Activated T-helper 1 cell treated with anti-CD3 and anti-CD28 coated beads, Interleukin-12 subunit alpha, Interleukin-12 subunit beta, Interleukin-2, Interleukin-4 antibody, amounts not matched to agents 30 ng/mL and 10 ng/mL and 1 ng/mL, durations not matched to agents 14 hours and 24 hours and 36 hours (primary cell): Measurements from ENCODE around the gene DOK6. TPM values are rescaled to one million over a fixed set of nuclear protein-coding genes. Genes with fewer than 3 reads are reported as not detected.

Experiments
- DNase-seq: peaks from one replicate; pipeline ENCODE4 v3.0.0; 2021; ENCODE audit warnings: low spot score
- H3K27ac Mint-ChIP-seq: one replicate; pipeline ENCODE4 v1.8.0; 2021; ENCODE audit warnings: mild to moderate bottlenecking, mixed read lengths
- H3K27me3 Mint-ChIP-seq: one replicate; pipeline ENCODE4 v1.8.0; 2022; ENCODE audit warnings: mild to moderate bottlenecking, moderate library complexity, mixed read lengths; ENCODE audit not compliant: insufficient read depth
- H3K36me3 Mint-ChIP-seq: one replicate; pipeline ENCODE4 v1.8.0; 2021; ENCODE audit warnings: low read depth, mixed read lengths
- H3K4me1 Mint-ChIP-seq: one replicate; pipeline ENCODE4 v1.8.0; 2021; ENCODE audit warnings: low read depth, mixed read lengths
- H3K4me3 Mint-ChIP-seq: one replicate; pipeline ENCODE4 v1.8.0; 2021; ENCODE audit warnings: mild to moderate bottlenecking, moderate library complexity, mixed read lengths
- H3K9me3 Mint-ChIP-seq: one replicate; pipeline ENCODE4 v1.8.0; 2021; ENCODE audit warnings: mixed read lengths
- intact Hi-C: fragments of 100-400 bp; cut with micrococcal nuclease; formaldehyde crosslinking; loops from one replicate; pipeline ENCODE4 v1.15.1; 2024
- total RNA-seq: library from RNA; stranded (reverse); gene quantifications from 2 replicates; pipeline ENCODE4 v1.2.3, GENCODE V29; 2022

DOK6 gene
- total RNA-seq, 1 donor from 2014 or later, result not detected

DNA sequence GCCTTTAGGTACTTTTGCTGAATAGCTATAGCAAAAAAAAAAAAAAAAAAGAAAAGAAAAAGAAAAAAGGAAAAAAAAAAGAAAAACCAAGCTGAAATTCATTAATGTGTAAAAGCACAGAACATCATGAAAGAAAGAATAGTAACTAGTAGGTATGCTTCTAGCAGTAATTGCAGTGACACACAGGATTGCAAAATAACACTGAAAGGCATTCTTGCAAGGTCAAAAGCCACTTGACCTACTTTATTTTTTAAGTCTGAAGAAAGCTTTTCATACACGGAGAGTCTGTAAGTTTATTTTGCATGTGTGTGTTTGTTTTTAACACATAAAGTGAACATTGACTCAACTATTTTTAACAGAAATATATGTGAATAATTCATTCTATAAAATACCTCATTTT, 54.4 kb downstream of the DOK6 start:
- no peaks in the 10 kb centered on the region for H3K9me3 Mint-ChIP-seq
- no peak overlapping the region for H3K27ac Mint-ChIP-seq
- intact Hi-C loops, result no loop called here
- no peaks in the 10 kb centered on the region for H3K36me3 Mint-ChIP-seq
- H3K4me3 Mint-ChIP-seq, result no peak overlapping the region
- H3K27me3 Mint-ChIP-seq, result peaks cover 2% of the 10 kb centered on the region
- no peaks in the 10 kb centered on the region for H3K4me1 Mint-ChIP-seq
- DNase-seq, result no peak

DNA sequence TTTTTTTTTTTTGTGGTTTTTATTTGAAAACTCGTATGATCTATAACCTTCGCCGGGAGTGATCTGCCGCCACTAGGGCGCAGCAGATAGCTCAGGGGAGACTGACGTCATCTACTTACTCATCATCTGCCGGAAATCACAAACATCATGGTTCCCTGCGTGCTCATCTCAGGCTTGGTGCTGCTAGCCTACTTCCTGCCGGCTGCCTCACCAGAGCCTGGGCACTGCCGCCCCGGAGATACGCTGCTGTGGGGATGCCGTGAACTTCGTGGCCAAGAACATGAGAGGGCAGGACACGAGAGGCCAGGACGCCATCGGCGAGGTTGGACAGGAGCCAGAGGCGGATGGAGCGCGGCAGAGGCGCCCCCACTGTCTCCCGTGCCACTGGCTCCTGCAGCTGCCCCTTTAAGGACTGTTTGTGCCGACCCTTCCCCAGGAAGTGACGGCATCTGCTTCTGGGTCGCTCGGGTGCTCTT, 68.8 kb downstream of the DOK6 start:
- Mint-ChIP-seq H3K4me3 (no peak overlapping the region), H3K9me3 (no peaks in the 10 kb centered on the region), H3K4me1 (no peaks in the 10 kb centered on the region), H3K27me3 (no peaks in the 10 kb centered on the region), H3K27ac (no peak overlapping the region), H3K36me3 (no peaks in the 10 kb centered on the region)
- intact Hi-C loops, result loop anchor here (1.0 to 5.0 kb wide), 2 partner anchors 603 to 617 kb away; no protein-coding TSS in a partner anchor
- no peak for DNase-seq

GRCh38 chr18:69480460-69480859, 79.8 kb downstream of the DOK6 start:
- H3K4me1 Mint-ChIP-seq, result no peaks in the 10 kb centered on the region

DNA sequence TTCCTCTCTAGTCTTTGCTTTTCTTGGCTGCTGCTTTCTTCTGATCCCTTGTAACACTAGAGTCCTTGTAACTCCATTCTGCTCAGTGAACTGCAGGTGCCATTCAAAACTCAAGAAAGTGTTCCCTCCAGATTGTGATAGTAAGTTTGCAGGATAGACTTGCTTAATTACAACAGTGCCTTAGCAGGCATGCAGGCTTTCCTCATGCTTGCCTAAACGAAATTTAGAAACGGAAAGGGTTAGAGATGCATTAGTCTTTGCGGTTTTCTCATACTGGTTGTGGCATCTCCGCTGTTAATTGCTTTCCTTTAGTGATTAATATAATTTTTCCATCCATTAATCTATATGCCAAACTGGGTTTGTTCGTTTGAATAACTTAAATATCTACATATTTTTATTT, 82.9 kb downstream of the DOK6 start:
- Mint-ChIP-seq H3K4me1 (no peaks in the 10 kb centered on the region), H3K9me3 (no peaks in the 10 kb centered on the region), H3K27me3 (peaks cover 3% of the 10 kb centered on the region), H3K4me3 (no peak overlapping the region), H3K27ac (no peak overlapping the region), H3K36me3 (no peaks in the 10 kb centered on the region)
- DNase-seq, result no peak
- intact Hi-C loops, result no loop called here

More at GRCh38 chr18:69480460-69480859, 79.8 kb downstream of the DOK6 start:
- Mint-ChIP-seq H3K4me3 (no peak overlapping the region), H3K27ac (no peak overlapping the region), H3K27me3 (peaks cover 7% of the 10 kb centered on the region), H3K36me3 (no peaks in the 10 kb centered on the region), H3K9me3 (no peaks in the 10 kb centered on the region)
- DNase-seq, result no peak
- intact Hi-C loops, result no loop called here

- intact Hi-C loops, result no loop called here
- H3K4me1 Mint-ChIP-seq, result no peaks in the 10 kb centered on the region
- H3K27ac Mint-ChIP-seq, result no peak overlapping the region
- H3K27me3 Mint-ChIP-seq, result peaks cover 2% of the 10 kb centered on the region
- no peak for DNase-seq
- no peaks in the 10 kb centered on the region for H3K36me3 Mint-ChIP-seq
- no peak overlapping the region for H3K4me3 Mint-ChIP-seq
- H3K9me3 Mint-ChIP-seq, result no peaks in the 10 kb centered on the region
Observed at GRCh38 chr18:69484699-69485396, 84.2 kb downstream of the DOK6 start.

GRCh38 chr18:69487488-69488394, 87.1 kb downstream of the DOK6 start:
- H3K9me3 Mint-ChIP-seq, result no peaks in the 10 kb centered on the region
- H3K36me3 Mint-ChIP-seq, result no peaks in the 10 kb centered on the region
- intact Hi-C loops, result no loop called here
- H3K4me1 Mint-ChIP-seq, result no peaks in the 10 kb centered on the region
- DNase-seq, result no peak
- H3K27me3 Mint-ChIP-seq, result peaks cover 2% of the 10 kb centered on the region
- H3K27ac Mint-ChIP-seq, result no peak overlapping the region
- no peak overlapping the region for H3K4me3 Mint-ChIP-seq

- intact Hi-C loops, result no loop called here
- H3K4me1 Mint-ChIP-seq, result no peaks in the 10 kb centered on the region
- no peaks in the 10 kb centered on the region for H3K36me3 Mint-ChIP-seq
- no peak overlapping the region for H3K4me3 Mint-ChIP-seq
- H3K27ac Mint-ChIP-seq, result no peak overlapping the region
- H3K27me3 Mint-ChIP-seq, result peaks cover 2% of the 10 kb centered on the region
- no peak for DNase-seq
- no peaks in the 10 kb centered on the region for H3K9me3 Mint-ChIP-seq
Observed at GRCh38 chr18:69490072-69490471, 89.4 kb downstream of the DOK6 start.

DNA sequence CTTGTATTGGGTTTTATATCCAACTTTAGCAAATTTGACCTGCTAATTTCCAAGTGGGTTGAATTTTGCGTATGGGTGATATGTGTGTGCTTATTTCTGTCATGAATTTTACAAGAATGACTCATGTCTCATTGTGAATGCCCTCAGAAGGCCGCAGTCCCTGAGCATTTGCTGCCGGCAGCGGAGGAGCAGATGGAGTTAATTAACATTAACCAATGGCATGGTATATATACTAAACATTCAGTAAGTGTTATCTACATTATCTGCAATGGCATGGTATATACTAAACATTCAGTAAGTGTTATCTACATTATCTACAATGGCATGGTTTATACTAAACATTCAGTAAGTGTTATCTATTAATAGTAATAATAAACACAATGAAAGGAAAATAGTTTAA, 90.1 kb downstream of the DOK6 start:
- Mint-ChIP-seq H3K36me3 (no peaks in the 10 kb centered on the region), H3K27me3 (no peaks in the 10 kb centered on the region), H3K9me3 (no peaks in the 10 kb centered on the region), H3K27ac (no peak overlapping the region), H3K4me1 (no peaks in the 10 kb centered on the region), H3K4me3 (no peak overlapping the region)
- DNase-seq, result no peak
- intact Hi-C loops, result no loop called here

DNA sequence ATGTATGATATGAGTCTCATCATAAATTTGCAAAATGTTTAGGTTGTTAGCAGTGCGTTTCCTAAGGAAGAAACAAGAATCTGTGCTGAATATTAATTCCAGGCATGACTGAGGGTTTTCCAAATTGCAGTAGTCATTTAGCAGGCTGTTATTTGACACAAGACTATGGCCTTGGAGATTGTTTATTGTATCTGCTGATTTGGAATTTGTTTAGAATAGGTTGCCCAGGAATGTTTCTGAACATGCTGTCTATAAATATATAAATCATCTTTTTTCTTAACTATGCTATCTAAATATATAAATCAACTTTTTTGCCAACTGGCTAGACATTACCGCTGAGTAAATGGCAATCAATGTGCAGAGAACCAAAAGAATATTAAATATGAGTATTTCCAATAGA, 90.9 kb downstream of the DOK6 start:
- no peak for DNase-seq
- Mint-ChIP-seq H3K9me3 (no peaks in the 10 kb centered on the region), H3K36me3 (no peaks in the 10 kb centered on the region), H3K27ac (no peak overlapping the region), H3K27me3 (no peaks in the 10 kb centered on the region), H3K4me1 (no peaks in the 10 kb centered on the region), H3K4me3 (no peak overlapping the region)
- intact Hi-C loops, result no loop called here

- Mint-ChIP-seq H3K27ac (no peak overlapping the region), H3K36me3 (no peaks in the 10 kb centered on the region), H3K4me3 (no peak overlapping the region), H3K27me3 (no peaks in the 10 kb centered on the region), H3K4me1 (no peaks in the 10 kb centered on the region), H3K9me3 (no peaks in the 10 kb centered on the region)
- intact Hi-C loops, result no loop called here
- no peak for DNase-seq
Observed at GRCh38 chr18:69492861-69493260, 92.2 kb downstream of the DOK6 start.

DNA sequence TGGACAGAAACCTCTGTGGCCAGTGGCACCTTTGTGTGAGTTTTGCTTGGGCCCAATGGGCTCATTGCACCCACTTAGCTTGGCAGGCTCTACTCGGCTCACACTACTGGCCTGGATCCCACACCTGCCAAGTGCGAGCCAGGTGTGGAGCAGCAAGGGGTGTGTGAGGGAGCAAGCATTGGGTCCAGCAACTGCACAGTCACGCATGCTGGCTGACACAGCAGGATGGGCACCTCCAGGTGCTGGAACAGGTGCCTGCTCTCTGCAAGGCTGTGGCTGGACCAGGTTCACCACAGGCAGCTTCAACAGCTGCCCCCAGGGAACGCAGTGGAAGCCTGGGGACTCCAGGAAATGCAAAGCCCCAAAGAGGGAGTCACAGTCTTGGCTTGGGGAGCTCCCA, 94.2 kb downstream of the DOK6 start:
- H3K4me3 Mint-ChIP-seq, result no peak overlapping the region

GRCh38 chr18:69495338-69495737, 94.7 kb downstream of the DOK6 start:
- H3K27me3 Mint-ChIP-seq, result no peaks in the 10 kb centered on the region
- no peaks in the 10 kb centered on the region for H3K36me3 Mint-ChIP-seq
- DNase-seq, result no peak
- H3K4me1 Mint-ChIP-seq, result no peaks in the 10 kb centered on the region
- no peak overlapping the region for H3K4me3 Mint-ChIP-seq
- intact Hi-C loops, result no loop called here
- no peaks in the 10 kb centered on the region for H3K9me3 Mint-ChIP-seq
- no peak overlapping the region for H3K27ac Mint-ChIP-seq

More for the DNA sequence above, 94.2 kb downstream of the DOK6 start:
- Mint-ChIP-seq H3K9me3 (no peaks in the 10 kb centered on the region), H3K27ac (no peak overlapping the region), H3K27me3 (no peaks in the 10 kb centered on the region), H3K4me1 (no peaks in the 10 kb centered on the region), H3K36me3 (no peaks in the 10 kb centered on the region)
- intact Hi-C loops, result no loop called here
- DNase-seq, result no peak

GRCh38 chr18:69495841-69496533, 95.3 kb downstream of the DOK6 start:
- intact Hi-C loops, result no loop called here
- Mint-ChIP-seq H3K9me3 (no peaks in the 10 kb centered on the region), H3K4me1 (no peaks in the 10 kb centered on the region), H3K36me3 (no peaks in the 10 kb centered on the region), H3K27ac (no peak overlapping the region), H3K4me3 (no peak overlapping the region), H3K27me3 (no peaks in the 10 kb centered on the region)
- no peak for DNase-seq
